KBM-7 (cell line): ENCODE data around the gene FGF2.
"Not testable (repeated sequence)": the region's sequence is repeated elsewhere in the genome, so short reads cannot be mapped to it uniquely, and the experiment has no call there.

Experiments
- DNase-seq: peaks from one replicate; pipeline ENCODE4 v3.0.0-alpha.2; 2015
- in situ Hi-C: fragments of 300-500 bp; cut with MboI; formaldehyde crosslinking; loops from 2 replicates; pipeline ENCODE4 v1.14.3; 2020; ENCODE audit warnings: low sequenced_read_pairs, low pct_unique_long_range_greater_than_20kb, mixed read lengths

The FGF2 gene

DNA sequence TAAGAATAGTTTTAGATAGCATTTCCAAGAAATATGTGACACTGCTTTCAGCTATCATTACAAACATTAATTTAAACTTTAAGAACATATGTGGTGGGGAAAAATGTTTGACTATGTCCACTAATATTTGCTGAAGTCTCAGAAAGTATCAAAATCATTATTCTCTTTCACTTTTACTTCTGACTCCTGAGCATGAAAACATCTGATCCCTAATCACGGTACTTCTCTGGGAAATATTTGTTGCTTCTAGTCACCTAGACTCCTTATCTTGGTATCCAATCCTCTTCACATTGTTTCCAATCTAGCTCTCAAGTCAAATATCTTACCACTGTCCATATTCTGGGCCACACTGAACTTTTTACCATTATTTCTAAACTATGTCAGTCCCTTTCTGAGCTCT is 85.0 kb downstream of the FGF2 start:
- DNase-seq, result no peak
- in situ Hi-C loops, result loop anchor here (25.0 kb wide), 2 partner anchors 149 to 299 kb away; partner anchors contain the start of gene IL21

DNA sequence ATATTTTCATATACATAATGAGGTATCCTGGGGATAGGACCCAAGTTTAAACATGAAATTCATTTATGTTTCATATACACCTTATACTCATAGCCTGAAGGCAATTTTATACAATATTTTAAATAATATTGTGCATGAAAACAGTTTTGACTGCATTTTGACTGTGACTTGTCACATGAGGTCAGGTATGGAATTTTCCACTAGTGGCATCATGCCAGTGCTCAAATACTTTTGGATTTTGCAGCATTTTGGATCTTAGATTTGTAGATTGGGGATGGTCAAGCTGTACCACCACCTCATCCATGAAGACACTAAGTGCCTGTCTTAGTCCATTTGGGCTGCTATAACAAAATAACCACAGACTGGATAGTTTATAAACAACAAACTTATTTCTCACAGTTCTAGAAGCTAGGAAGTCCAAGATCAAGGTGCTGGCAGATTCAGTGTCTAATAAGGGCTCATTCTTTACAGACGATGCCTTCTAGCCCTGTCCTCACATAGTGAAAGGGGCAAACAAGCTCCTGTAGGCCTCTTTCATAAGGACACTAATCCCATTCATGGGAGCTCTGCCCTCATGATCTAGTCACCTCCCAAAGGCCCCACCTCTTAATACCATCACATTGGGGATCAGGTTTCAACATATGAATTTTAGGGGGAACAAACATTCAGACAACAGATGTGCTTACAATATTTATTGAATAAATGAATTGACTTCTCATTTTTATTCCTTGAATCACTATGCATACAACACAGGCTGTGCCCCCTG is 86.4 kb downstream of the FGF2 start:
- DNase-seq, result no peak
- in situ Hi-C loops, result loop anchor here (25.0 kb wide), 2 partner anchors 151 to 301 kb away; partner anchors contain the start of gene IL21

DNA sequence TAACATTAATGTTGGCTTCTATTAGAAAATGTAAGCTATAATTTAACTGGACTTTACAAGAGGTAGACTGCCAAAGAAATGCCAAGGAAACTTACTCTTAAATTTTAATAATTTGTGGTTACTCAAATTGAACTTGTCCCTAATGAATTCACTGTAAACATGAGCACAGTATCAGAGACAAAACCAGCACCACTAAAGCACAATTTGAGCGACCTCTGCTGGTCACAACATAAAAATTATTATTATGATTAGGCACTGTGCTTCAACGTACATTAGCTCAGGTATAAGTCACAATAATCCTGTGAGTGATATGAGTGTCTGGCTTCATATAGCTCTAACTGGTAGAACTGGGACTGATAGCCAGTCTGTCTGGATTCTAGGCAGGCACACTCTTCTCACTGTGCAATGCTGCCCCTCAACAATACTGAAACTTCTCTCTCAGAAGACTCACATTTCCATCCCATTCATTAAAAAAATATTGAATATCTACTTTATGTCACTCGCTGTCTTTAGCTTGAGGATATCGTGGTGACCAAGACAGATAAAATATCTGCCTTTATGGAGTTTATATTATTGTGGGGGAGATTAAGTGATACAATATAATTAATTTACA is 87.8 kb downstream of the FGF2 start:
- in situ Hi-C loops, result loop anchor here (25.0 kb wide), 2 partner anchors 152 to 302 kb away; partner anchors contain the start of gene IL21
- no peak for DNase-seq

DNA sequence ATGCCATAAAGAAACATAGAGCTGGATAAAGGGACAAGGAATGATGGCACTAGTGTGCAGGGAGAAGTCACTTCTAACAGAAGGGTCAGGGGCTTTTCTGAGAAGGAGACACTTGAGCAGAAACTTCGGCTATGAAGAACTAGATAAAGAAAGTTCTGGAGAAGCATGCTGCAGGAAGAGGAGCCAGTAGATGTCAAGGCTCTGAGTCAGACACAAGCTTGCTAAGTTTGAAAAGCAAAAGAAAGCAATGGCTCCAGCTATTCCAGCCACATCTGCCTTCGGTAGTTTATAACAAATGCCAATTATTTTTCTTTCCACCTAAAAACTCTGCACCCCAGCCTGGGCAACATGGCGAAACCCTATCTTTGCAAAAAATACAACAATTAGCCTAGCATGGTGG is 88.3 kb downstream of the FGF2 start:
- in situ Hi-C loops, result loop anchor here (25.0 kb wide), 2 partner anchors 153 to 303 kb away; partner anchors contain the start of gene IL21

DNA sequence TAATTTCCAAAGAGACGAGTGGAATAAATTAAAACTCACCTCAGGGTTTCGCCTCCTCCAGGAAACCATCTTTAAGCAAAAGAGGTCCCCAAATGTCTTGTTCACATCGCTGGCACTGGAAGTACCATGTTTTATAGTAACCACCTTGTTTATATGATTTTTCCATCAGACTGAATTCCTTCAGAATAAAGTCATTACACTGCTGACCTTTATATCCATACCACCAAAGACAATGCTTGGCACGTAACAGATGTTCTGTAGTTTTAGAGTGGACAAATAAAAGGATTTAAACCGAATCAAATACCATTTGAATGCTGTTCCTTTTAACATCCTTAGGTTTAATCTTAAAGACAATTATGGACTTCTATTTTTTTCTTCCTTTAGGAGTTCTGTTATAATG is 91.1 kb downstream of the FGF2 start:
- in situ Hi-C loops, result loop anchor here (25.0 kb wide), 2 partner anchors 155 to 305 kb away; partner anchors contain the start of gene IL21
- DNase-seq, result no peak

More for the DNA sequence above, 88.3 kb downstream of the FGF2 start:
- no peak for DNase-seq

DNA sequence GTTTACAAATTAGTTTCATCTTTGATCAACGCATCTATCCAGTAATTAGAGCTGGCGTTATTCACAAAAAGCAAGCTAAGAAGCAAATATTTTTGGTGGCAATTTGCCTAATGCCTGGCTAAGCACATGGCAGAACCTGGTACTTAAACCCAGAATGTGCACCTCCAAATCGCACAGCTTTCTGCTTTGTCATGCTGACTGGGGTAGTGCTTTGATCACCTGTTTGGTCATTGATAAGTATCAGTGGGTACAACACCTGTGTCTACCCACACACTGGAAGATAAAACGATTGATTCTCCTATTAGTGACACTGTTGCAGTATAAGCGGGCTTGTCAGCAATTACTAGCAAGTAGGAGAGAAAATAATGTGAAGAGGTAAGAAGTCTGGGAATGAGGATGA is 93.8 kb downstream of the FGF2 start:
- DNase-seq, result no peak
- in situ Hi-C loops, result loop anchor here (25.0 kb wide), 2 partner anchors 158 to 308 kb away; partner anchors contain the start of gene IL21

DNA sequence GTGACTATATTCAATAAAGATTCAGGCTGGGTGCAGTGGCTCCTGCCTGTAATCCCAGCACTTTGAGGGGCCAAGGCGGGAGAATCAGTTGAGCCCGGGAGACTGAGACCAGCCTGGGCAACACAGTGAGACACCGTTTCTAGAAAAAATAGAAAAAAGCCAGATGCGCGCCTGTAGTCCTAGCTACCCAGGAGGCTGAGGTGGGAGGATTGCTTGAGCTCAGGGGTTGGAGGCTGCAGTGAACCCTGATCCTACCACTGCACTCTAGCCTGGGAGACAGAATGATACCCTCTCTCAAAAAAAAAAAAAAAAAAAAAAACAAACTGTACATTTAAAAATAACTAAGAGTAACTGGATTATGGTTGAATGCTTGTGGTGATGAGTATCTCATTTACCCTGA is 94.7 kb downstream of the FGF2 start:
- in situ Hi-C loops, result loop anchor here (25.0 kb wide), 2 partner anchors 159 to 309 kb away; partner anchors contain the start of gene IL21
- DNase-seq, result no peak

DNA sequence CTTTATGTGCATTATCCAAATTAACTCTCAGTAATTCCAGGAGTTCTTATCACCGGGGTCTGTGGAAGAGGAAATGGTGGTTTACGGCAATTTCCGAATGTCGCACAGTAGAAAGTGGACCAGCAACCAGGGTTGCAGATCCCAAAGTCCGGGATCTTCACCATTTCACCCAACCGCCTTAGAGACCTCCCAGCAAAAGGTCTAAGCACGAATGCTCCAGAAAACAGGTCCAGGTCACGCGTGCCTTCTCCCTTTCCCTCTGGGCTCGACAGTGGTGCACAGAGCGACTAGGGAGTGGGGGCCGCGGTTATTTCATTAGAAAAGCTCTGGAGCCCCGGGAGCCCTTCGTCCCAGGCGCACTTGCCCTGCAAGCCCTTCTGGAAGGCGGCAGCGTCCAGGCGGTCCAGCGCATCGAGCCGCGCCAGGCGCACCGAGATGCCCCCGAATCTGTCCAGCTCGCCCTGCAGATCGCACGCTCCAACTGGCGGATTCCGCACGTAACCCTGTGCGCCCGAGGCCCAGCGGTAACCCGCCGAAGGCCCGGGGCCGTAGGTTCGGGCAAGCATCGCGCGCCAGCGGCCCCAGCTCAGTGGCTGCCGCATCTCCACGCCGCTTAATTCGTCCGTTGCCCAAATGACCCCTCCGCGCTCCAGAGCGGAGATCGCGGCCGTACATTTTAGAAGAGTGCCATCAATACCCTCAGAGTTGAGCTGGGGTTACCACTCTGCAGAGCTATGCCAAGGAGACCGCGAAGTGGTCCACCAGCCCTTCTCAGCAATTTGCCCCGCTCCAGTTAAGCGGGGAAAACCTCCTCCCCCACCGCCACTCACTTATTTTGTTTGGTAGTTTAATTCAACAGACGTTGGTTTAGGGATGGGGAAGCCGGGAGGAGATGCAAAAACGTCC is 95.6 kb downstream of the FGF2 start, which contains the start of gene NUDT6:
Gene NUDT6, minus strand, starts transcription at position 627 of the 906 bp plus-strand sequence. Its CDS starts 25 bp downstream, at position 602.
- DNase-seq, result peak; percentile 53
- in situ Hi-C loops, result loop anchor here (25.0 kb wide), 2 partner anchors 160 to 310 kb away; partner anchors contain the start of gene IL21

DNA sequence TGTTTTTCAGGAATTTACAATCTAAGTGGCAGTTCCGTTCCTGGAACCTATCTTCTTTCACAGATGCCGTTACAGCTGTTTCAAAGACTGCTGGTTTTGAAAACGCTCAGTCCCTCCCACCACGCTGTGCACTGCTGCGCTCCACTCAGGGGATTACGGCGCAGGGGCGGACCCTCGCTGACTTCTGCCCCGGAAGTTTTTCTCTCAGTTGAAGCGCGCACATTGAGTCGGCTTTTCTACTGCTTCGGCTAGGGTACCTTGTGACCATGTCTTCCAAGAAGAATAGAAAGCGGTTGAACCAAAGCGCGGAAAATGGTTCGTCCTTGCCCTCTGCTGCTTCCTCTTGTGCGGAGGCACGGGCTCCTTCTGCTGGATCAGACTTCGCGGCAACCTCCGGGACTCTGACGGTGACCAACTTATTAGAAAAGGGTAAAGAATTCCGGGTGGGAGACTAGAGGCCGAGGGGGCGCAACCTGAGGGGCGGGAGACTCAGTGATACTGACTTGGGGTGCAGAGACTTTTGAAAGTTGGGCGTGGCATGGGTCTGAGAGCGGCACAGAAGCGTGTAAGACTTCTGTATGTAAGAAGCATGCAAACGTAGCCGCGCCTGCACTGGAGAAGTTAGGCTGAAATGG is 96.4 kb downstream of the FGF2 start:
- peak; percentile 94 for DNase-seq
- in situ Hi-C loops, result loop anchor here (25.0 kb wide), 2 partner anchors 161 to 311 kb away; partner anchors contain the start of gene IL21

DNA sequence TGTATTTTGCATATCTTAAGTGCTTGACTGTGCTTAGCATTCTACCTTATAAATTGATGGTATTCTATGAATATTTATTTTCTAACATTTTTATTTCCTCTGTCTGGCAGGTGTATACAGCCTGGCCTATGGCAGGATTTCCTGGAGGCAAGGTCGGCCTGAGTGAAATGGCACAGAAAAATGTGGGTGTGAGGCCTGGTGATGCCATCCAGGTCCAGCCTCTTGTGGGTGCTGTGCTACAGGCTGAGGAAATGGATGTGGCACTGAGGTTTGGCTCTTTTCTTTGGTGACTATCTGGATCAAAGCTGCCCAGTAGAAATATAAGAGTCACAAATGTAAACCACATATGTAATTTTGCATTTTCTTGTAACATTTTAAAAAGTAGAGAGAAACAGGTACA is 102.3 kb downstream of the FGF2 start:
- no peak for DNase-seq
- in situ Hi-C loops, result no loop called here

DNA sequence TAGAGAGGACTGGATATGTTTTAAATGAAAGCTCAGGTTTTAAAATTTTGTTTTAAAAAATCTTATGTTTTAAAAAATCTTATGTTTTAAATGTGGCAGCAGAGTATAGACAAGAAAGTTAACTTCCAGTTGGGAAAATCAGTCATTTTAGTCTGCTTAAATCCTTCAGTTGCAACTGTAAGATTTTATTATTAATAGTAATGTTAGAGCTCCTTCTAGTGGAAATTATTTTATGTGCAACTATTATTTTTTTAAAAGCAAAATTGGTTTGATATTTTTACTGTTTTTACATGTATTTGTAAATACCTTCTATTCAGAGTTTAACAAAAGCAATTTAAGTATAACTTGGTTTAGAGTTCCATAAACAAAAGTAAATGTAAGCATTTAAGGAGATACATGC is 104.2 kb downstream of the FGF2 start:
- DNase-seq, result peak; percentile 15
- in situ Hi-C loops, result no loop called here

DNA sequence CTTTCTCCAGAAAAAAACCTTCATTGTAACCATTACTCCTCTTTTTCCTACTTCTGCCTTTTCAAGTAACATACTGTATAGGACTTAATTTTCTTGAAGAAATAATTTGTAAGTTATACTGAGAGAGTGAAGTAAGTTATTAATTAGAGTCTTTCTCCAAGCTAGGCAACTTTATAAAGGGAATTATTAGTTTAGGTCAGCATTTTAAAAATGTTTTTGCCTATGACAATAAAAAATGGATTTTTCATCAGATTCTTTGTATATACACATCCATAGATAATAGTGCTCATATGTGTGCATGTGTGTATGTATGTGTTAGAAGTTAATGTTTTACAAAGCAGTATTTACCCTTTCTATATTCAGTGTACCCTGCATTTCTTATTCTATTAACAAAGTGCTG is 106.1 kb downstream of the FGF2 start:
- no peak for DNase-seq
- in situ Hi-C loops, result no loop called here

DNA sequence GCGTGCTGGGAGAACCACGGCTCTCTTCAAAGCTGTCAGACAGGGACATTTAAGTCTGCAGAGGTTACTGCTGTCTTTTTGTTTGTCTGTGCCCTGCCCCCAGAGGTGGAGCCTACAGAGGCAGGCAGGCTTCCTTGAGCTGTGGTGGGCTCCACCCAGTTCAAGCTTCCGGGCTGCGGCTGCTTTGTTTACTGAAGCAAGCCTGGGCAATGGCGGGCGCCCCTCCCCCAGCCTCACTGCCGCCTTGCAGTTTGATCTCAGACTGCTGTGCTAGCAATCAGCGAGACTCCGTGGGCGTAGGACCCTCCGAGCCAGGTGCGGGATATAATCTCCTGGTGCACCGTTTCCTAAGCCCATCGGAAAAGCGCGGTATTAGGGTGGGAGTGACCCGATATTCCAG is 118.5 kb downstream of the FGF2 start:
- DNase-seq, in situ Hi-C loops: not testable (repeated sequence)

DNA sequence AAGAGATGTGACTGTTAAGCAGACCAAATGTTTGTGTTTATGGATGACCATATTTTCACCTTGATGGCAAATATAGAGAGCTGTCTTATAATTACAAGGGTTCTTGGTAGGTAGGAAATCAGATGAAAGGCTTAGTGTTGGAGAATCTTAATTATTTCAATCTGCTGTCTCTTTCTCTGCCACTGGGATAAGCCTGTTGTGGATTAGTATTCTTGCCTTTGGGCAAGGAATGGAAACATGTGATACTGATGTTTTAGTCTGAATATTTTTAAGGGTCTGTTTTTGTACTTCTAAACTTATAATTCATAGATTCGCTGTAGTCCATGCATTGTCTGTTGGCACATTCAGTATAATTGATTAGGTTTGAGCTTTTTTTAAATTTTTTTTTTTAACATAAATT is 119.5 kb downstream of the FGF2 start:
- no peak for DNase-seq
- in situ Hi-C loops, result no loop called here
